RCC 7860 (cell line): ENCODE measurements around the gene MTCH1.

Experiments used
- DNase-seq: peaks from one replicate; pipeline ENCODE4 v3.0.0-alpha.2; 2015; ENCODE audit warnings: low spot score
- FAIRE-seq: peaks from 2 replicates; lab custom pipeline; 2012; peaks lifted over from hg19 to GRCh38; lab: Jason Lieb, UNC

Gene MTCH1

GRCh38 chr6:36970892-36971842, 14.8 kb downstream of the MTCH1 start:
- DNase-seq (no peak), FAIRE-seq (no peak)

- DNase-seq (no peak), FAIRE-seq (no peak)
These were observed 15.8 kb downstream of the MTCH1 start for GRCh38 chr6:36969988-36970891.

- no peak for FAIRE-seq
- DNase-seq = no peak
These were observed 16.7 kb downstream of the MTCH1 start for GRCh38 chr6:36969240-36969691.

GRCh38 chr6:36968266-36968977, 17.6 kb downstream of the MTCH1 start:
- DNase-seq = no peak
- no peak for FAIRE-seq

GRCh38 chr6:36967757-36968156, 18.2 kb downstream of the MTCH1 start:
- no peak for DNase-seq
- no peak for FAIRE-seq

GRCh38 chr6:36967301-36967700, 18.7 kb downstream of the MTCH1 start:
- DNase-seq (no peak), FAIRE-seq (no peak)

GRCh38 chr6:36964908-36965307, 21.1 kb downstream of the MTCH1 start:
- FAIRE-seq = no peak
- no peak for DNase-seq

- DNase-seq = no peak
These were observed 21.6 kb downstream of the MTCH1 start for GRCh38 chr6:36964349-36964748.

GRCh38 chr6:36963451-36964290, 22.3 kb downstream of the MTCH1 start:
- DNase-seq (no peak), FAIRE-seq (no peak)

More at GRCh38 chr6:36964349-36964748, 21.6 kb downstream of the MTCH1 start:
- FAIRE-seq = no peak

- DNase-seq (no peak), FAIRE-seq (no peak)
These were observed 23.1 kb downstream of the MTCH1 start for GRCh38 chr6:36962874-36963273.

- FAIRE-seq = no peak
- DNase-seq = no peak
These were observed 24.3 kb downstream of the MTCH1 start for GRCh38 chr6:36961441-36962435.

GRCh38 chr6:36959555-36960250, 26.3 kb downstream of the MTCH1 start:
- DNase-seq = no peak
- no peak for FAIRE-seq

GRCh38 chr6:36958775-36959554, 27.0 kb downstream of the MTCH1 start:
- no peak for DNase-seq
- FAIRE-seq = no peak

GRCh38 chr6:36957773-36958271, 28.2 kb downstream of the MTCH1 start:
- DNase-seq (no peak), FAIRE-seq (no peak)

GRCh38 chr6:36956446-36956820, 29.6 kb downstream of the MTCH1 start:
- no peak for DNase-seq
- FAIRE-seq = no peak

- no peak for DNase-seq
- no peak for FAIRE-seq
These were observed 30.1 kb downstream of the MTCH1 start for GRCh38 chr6:36955671-36956445.
